ENCODE measurements around the gene TAAR6. TPM values are rescaled to one million over a fixed set of nuclear protein-coding genes. Genes with fewer than 3 reads are reported as not detected.

The TAAR6 gene
- total and polyA plus RNA-seq, 2 of the 4 experiments (the other 2 are of a cell fraction), result not detected

GRCh38 chr6:132548746-132549463 lies 21.2 kb upstream of the TAAR6 start:
- H4K20me1 ChIP-seq (ENCODE audit: insufficient read depth, low read length), result no peaks in the 10 kb centered on the region
- no peak overlapping the region for H2AK5ac ChIP-seq (ENCODE audit: low read depth, low read length)
- no peaks in the 10 kb centered on the region for H3K79me1 ChIP-seq (ENCODE audit: low read depth in 1 of 2, low read length in 2 of 2)
- H3K27me3 ChIP-seq (ENCODE audit: control insufficient read depth, insufficient read depth, low read length), result peaks cover 50% of the 10 kb centered on the region
- H3K23ac ChIP-seq (ENCODE audit: low read depth, low read length), result no peak overlapping the region
- in situ Hi-C loops (cut with MboI; ENCODE audit: low sequenced_read_pairs) (no loop called here), dilution Hi-C loops (cut with HindIII; ENCODE audit: low sequenced_read_pairs, unreplicated experiment) (no loop called here), intact Hi-C loops (cut with micrococcal nuclease) (no loop called here)
- no peak overlapping the region for H3K4ac ChIP-seq (ENCODE audit: low read depth, low read length)
- ChIA-PET CTCF (no interaction called here), POLR2A (ENCODE audit: unreplicated experiment) (no interaction called here)
- no peak overlapping the region for H2AK9ac ChIP-seq (replicated peaks; ENCODE audit: low read depth, low read length, poor library complexity)
- H3K9me1 ChIP-seq (ENCODE audit: insufficient read depth, low read length), result peaks cover 6% of the 10 kb centered on the region; the same call in 1 of the 2 replicates
- no peak for DNase-seq
- no peak overlapping the region for H3K56ac ChIP-seq (ENCODE audit: extremely low read depth, insufficient read depth, low read length)
- H3K14ac ChIP-seq (replicated peaks; ENCODE audit: low read depth, low read length), result no peak overlapping the region
- no peak overlapping the region for H2BK15ac ChIP-seq (ENCODE audit: low read depth, low read length)
- no peaks in the 10 kb centered on the region for H3K36me3 ChIP-seq (ENCODE audit: control insufficient read depth, insufficient read depth, low read length)
- H3K18ac ChIP-seq (ENCODE audit: low read depth, low read length), result no peak overlapping the region
- no peak overlapping the region for H2BK20ac ChIP-seq (ENCODE audit: low read depth, low read length)
- H3K4me2 ChIP-seq (ENCODE audit: low read depth, low read length), result no peak overlapping the region
- no peak overlapping the region for H2BK120ac ChIP-seq (ENCODE audit: low read depth, low read length)
- no peak overlapping the region for H4K5ac ChIP-seq (ENCODE audit: low read depth, low read length)
- TF ChIP-seq RFX5 (IDR thresholded peaks at IDR 0.05; ENCODE audit: low read depth, low read length) (no peak), USF2 (IDR thresholded peaks at IDR 0.05; ENCODE audit: low read depth, low read length) (no peak), MXI1 (IDR thresholded peaks at IDR 0.05; ENCODE audit: borderline replicate concordance, low read depth, low read length) (no peak), BHLHE40 (IDR thresholded peaks at IDR 0.05; ENCODE audit: low read depth, low read length) (no peak), FOS (IDR thresholded peaks at IDR 0.05; ENCODE audit: low read depth, low read length) (no peak), RAD21 (IDR thresholded peaks at IDR 0.05; ENCODE audit: low read length) (no peak), MAZ (IDR thresholded peaks at IDR 0.05; ENCODE audit: borderline replicate concordance, low read depth, low read length) (no peak), CHD1 (IDR thresholded peaks at IDR 0.05; ENCODE audit: low read depth, low read length) (no peak), ELK1 (IDR thresholded peaks at IDR 0.05; ENCODE audit: borderline replicate concordance, low read depth, low read length) (no peak), SMC3 (IDR thresholded peaks at IDR 0.05; ENCODE audit: low read depth, low read length) (no peak), POLR2A (IDR thresholded peaks at IDR 0.05; ENCODE audit: low read depth, low read length) (no peak), RCOR1 (IDR thresholded peaks at IDR 0.05; ENCODE audit: insufficient replicate concordance, low read length) (no peak), MAFK (IDR thresholded peaks at IDR 0.05; ENCODE audit: low read depth, low read length) (no peak), NFE2L2 (IDR thresholded peaks at IDR 0.05; ENCODE audit: low read depth, low read length) (no peak), CTCF (conservative IDR thresholded peaks at IDR 0.05; ENCODE audit: low read depth, low read length) (no peak)
- H4K8ac ChIP-seq (ENCODE audit: low read depth in 2 of 2, low read length in 2 of 2), result no peak overlapping the region
- no peak overlapping the region for H4K91ac ChIP-seq (ENCODE audit: insufficient read depth, low read depth, low read length)
- H2BK5ac ChIP-seq (ENCODE audit: low read depth, low read length, poor library complexity, severe bottlenecking), result no peak overlapping the region
- H3K9ac ChIP-seq (ENCODE audit: low read depth, low read length), result no peak overlapping the region
- no peak overlapping the region for H3K27ac ChIP-seq (ENCODE audit: insufficient read depth, low read length)
- 90% methylated on average over 4 of the region's 4 CpGs; no CpG with 5 or more reads in 1 of the 2 experiments for WGBS, 2 experiments (ENCODE audit: extremely low coverage in 2 of 2, insufficient read length in 1 of 2)
- H3K9me3 ChIP-seq (ENCODE audit: control insufficient read depth, insufficient read depth, low read length), result no peaks in the 10 kb centered on the region
- H2AFZ ChIP-seq (replicated peaks; ENCODE audit: low read length, poor library complexity), result no peak overlapping the region
- H3K4me3 ChIP-seq (ENCODE audit: insufficient read depth, low read depth, low read length), result no peak overlapping the region
- ATAC-seq (ENCODE audit: low read depth), result no peak
- no peaks in the 10 kb centered on the region for H3K4me1 ChIP-seq (ENCODE audit: control insufficient read depth, insufficient read depth, low read length)
- no TSS peak for BruUV-seq (replicated peaks)
